Natural killer cell (primary cell): ENCODE measurements around the gene SLFN5. TPM values are rescaled to one million over a fixed set of nuclear protein-coding genes. Genes with fewer than 3 reads are reported as not detected.

Source experiments
- ATAC-seq, 3 donors: fragments of 150-1000 bp in 2 of 3; fragments of 200-7000 bp in 1 of 3; cut with Tn5 transposase; 1 replicate in 1 of 3; 2 replicates in 2 of 3; pipeline ENCODE4 v1.10.0; 2021; ENCODE audit warnings: mild to moderate bottlenecking in 2 of 3, moderate library complexity in 2 of 3
- DNase-seq, 2 donors: peaks; one replicate each; pipeline versions ENCODE4 v3.0.0 to v3.0.0-alpha.2; 2013 to 2021; ENCODE audit warnings: mixed read lengths in 1 of 2
- H3K27ac ChIP-seq: one replicate; pipeline ENCODE4 v1.5.1; 2013; ENCODE audit warnings: mild to moderate bottlenecking, low read length
- H3K27me3 ChIP-seq: one replicate; pipeline ENCODE4 v1.6.1; 2013; ENCODE audit warnings: low read length; ENCODE audit not compliant: control insufficient read depth, insufficient read depth
- H3K36me3 ChIP-seq: one replicate; pipeline ENCODE4 v1.6.1; 2013; ENCODE audit warnings: low read length; ENCODE audit not compliant: control insufficient read depth, insufficient read depth
- H3K4me1 ChIP-seq: one replicate; pipeline ENCODE4 v1.6.1; 2013; ENCODE audit warnings: low read length; ENCODE audit not compliant: control insufficient read depth, insufficient read depth
- H3K4me3 ChIP-seq: one replicate; pipeline ENCODE4 v1.5.1; 2013; ENCODE audit warnings: low read length
- H3K9me3 ChIP-seq: one replicate; pipeline ENCODE4 v1.6.1; 2013; ENCODE audit warnings: low read length; ENCODE audit not compliant: control insufficient read depth, insufficient read depth
- H3K27ac Mint-ChIP-seq, 2 donors: one replicate each; pipeline ENCODE4 v1.8.0; 2022; ENCODE audit warnings: mild to moderate bottlenecking in 2 of 2, mixed read lengths in 2 of 2, moderate library complexity in 1 of 2
- H3K27me3 Mint-ChIP-seq, 2 donors: one replicate each; pipeline ENCODE4 v1.8.0; 2022; ENCODE audit warnings: low read depth in 2 of 2, mixed read lengths in 2 of 2
- H3K36me3 Mint-ChIP-seq: one replicate; pipeline ENCODE4 v1.8.0; 2022; ENCODE audit warnings: mixed read lengths
- H3K4me1 Mint-ChIP-seq, 2 donors: one replicate each; pipeline ENCODE4 v1.8.0; 2022; ENCODE audit warnings: mixed read lengths in 2 of 2
- H3K4me3 Mint-ChIP-seq: one replicate; pipeline ENCODE4 v1.8.0; 2022; ENCODE audit warnings: mild to moderate bottlenecking, moderate library complexity, mixed read lengths
- H3K9me3 Mint-ChIP-seq, 2 donors: one replicate each; pipeline ENCODE4 v1.8.0; 2022; ENCODE audit warnings: mixed read lengths in 2 of 2
- CTCF ChIP-seq: fragments of 200-600 bp; IDR thresholded peaks from one replicate; pipeline ENCODE4 v1.8.0; 2022; ENCODE audit warnings: antibody characterized with exemption
- WGBS: methylation state at CpG from one replicate; pipeline ENCODE4 v1.1.7; 2013; ENCODE audit warnings: missing lambda C conversion rate; ENCODE audit not compliant: insufficient coverage; 5-methylcytosine and 5-hydroxymethylcytosine counted together
- intact Hi-C: fragments of 100-400 bp; cut with micrococcal nuclease; formaldehyde crosslinking; loops from one replicate; pipeline ENCODE4 v1.14.2; 2022
- total RNA-seq, 4 donors: library from RNA; stranded (reverse); fragments of 120-200 nt in 1 of 4; gene quantifications; one replicate each; pipeline versions ENCODE4 v1.2.3 to v1.2.4, GENCODE V29; 2013 to 2022

The SLFN5 gene
- total RNA-seq, 3 donors from 2014 or later (not counting 1 experiment from before 2014, with no cell fraction given): 118 to 164 (median 141) TPM

- DNase-seq (peak; percentile 87 to 91), ATAC-seq (peak; percentile 58 to 75 (median 60))
- H3K27me3 ChIP-seq: no peaks in the 10 kb centered on the region
- Mint-ChIP-seq H3K4me1 (peaks cover 75 to 77% of the 10 kb centered on the region in 2 donors), H3K9me3 (no peaks in the 10 kb centered on the region), H3K36me3 (no peaks in the 10 kb centered on the region), H3K27me3 (no peaks in the 10 kb centered on the region), H3K4me3 (peak overlapping the region; percentile 97), H3K27ac (peak overlapping the region; percentile 97 to 100)
- WGBS: 3% methylated on average over 10 of the region's 13 CpGs
- H3K27ac ChIP-seq: peak overlapping the region; percentile 98
- intact Hi-C loops: loop anchor here (1.0 to 10.0 kb wide), 8 partner anchors 69 to 953 kb away; partner anchors contain the start of genes CCL3L1, CCL3L3, SLFN11 and SLFN12
- no peaks in the 10 kb centered on the region for H3K9me3 ChIP-seq
- no peak for TF ChIP-seq CTCF
- H3K4me3 ChIP-seq: peak overlapping the region; percentile 78
- peaks cover 27% of the 10 kb centered on the region for H3K36me3 ChIP-seq
- peaks cover 53% of the 10 kb centered on the region for H3K4me1 ChIP-seq
Measured at GRCh38 chr17:35244341-35245195, 1.7 kb downstream of the SLFN5 start.

- Mint-ChIP-seq H3K4me1 (peaks cover 75 to 77% of the 10 kb centered on the region in 2 donors), H3K36me3 (no peaks in the 10 kb centered on the region), H3K9me3 (no peaks in the 10 kb centered on the region), H3K4me3 (peak overlapping the region; percentile 97), H3K27ac (peak overlapping the region; percentile 97 to 100), H3K27me3 (no peaks in the 10 kb centered on the region)
- Histone ChIP-seq H3K4me1 (peaks cover 50% of the 10 kb centered on the region), H3K27me3 (no peaks in the 10 kb centered on the region), H3K36me3 (peaks cover 32% of the 10 kb centered on the region), H3K27ac (peak overlapping the region; percentile 98), H3K9me3 (no peaks in the 10 kb centered on the region), H3K4me3 (peak overlapping the region; percentile 78)
- no peak for TF ChIP-seq CTCF
- intact Hi-C loops: loop anchor here (10.0 kb wide), 1 partner anchor 840 kb away; no protein-coding TSS in a partner anchor
- ATAC-seq (peak in 1 of 3 donors; percentile 8), DNase-seq (no peak)
- 20% methylated on average over 1 of the region's 1 CpG for WGBS
Measured at GRCh38 chr17:35245196-35245486, 2.3 kb downstream of the SLFN5 start.

- intact Hi-C loops: no loop called here
- Mint-ChIP-seq H3K27me3 (no peaks in the 10 kb centered on the region), H3K9me3 (no peaks in the 10 kb centered on the region), H3K4me3 (no peak overlapping the region), H3K36me3 (no peaks in the 10 kb centered on the region), H3K27ac (peak overlapping the region; percentile 97 to 100), H3K4me1 (peaks cover 71 to 80% of the 10 kb centered on the region in 2 donors)
- Histone ChIP-seq H3K4me3 (no peak overlapping the region), H3K27ac (no peak overlapping the region), H3K4me1 (peaks cover 33% of the 10 kb centered on the region), H3K27me3 (no peaks in the 10 kb centered on the region), H3K9me3 (no peaks in the 10 kb centered on the region), H3K36me3 (peaks cover 32% of the 10 kb centered on the region)
- TF ChIP-seq CTCF: no peak
- WGBS: 55% methylated on average over 2 of the region's 2 CpGs
- peak in 1 of 3 donors; percentile 29 for ATAC-seq
- DNase-seq: no peak
Measured at GRCh38 chr17:35252651-35253050, 9.8 kb downstream of the SLFN5 start.
